GM12878 (cell line): Measurements from ENCODE around the gene LMO7. TPM values are rescaled to one million over a fixed set of nuclear protein-coding genes. Genes with fewer than 3 reads are reported as not detected.

ENCODE experiments used
- ATF7 ChIP-seq: fragments of 450-650 bp; IDR thresholded peaks from 2 replicates; pipeline ENCODE4 v1.6.1; 2016; ENCODE audit warnings: low read depth, mild to moderate bottlenecking
- CUX1 ChIP-seq: IDR thresholded peaks from 2 replicates; pipeline ENCODE4 v1.6.1; 2012; ENCODE audit warnings: improper control_type of control experiment, low read depth, low read length; ENCODE audit not compliant: insufficient replicate concordance
- GABPA ChIP-seq: IDR thresholded peaks from 2 replicates; pipeline ENCODE4 v1.6.1; 2014; ENCODE audit warnings: antibody characterized with exemption, low read depth, mild to moderate bottlenecking, inconsistent platforms
- HDAC2 ChIP-seq: fragments of 200-600 bp; sonication (generic); IDR thresholded peaks from 2 replicates; pipeline ENCODE4 v1.6.1; 2017
- HDGF ChIP-seq: fragments of 450-650 bp; IDR thresholded peaks from 2 replicates; pipeline ENCODE4 v1.6.1; 2016; ENCODE audit warnings: antibody characterized with exemption
- IRF4 ChIP-seq: IDR thresholded peaks from 2 replicates; pipeline ENCODE4 v1.6.1; 2011; ENCODE audit warnings: low read depth, low read length
- IRF5 ChIP-seq: fragments of 450-650 bp; IDR thresholded peaks from 2 replicates; pipeline ENCODE4 v1.6.1; 2017; ENCODE audit warnings: borderline replicate concordance
- NRF1 ChIP-seq: conservative IDR thresholded peaks from 2 replicates; pipeline ENCODE4 v1.6.1; 2011; ENCODE audit warnings: mild to moderate bottlenecking, low read depth, low read length, improper control_type of control experiment
- RAD21 ChIP-seq: IDR thresholded peaks from 2 replicates; pipeline ENCODE4 v1.6.1; 2011; ENCODE audit warnings: mild to moderate bottlenecking, low read depth, low read length, moderate library complexity; ENCODE audit not compliant: insufficient read depth
- RCOR1 ChIP-seq: conservative IDR thresholded peaks from 2 replicates; pipeline ENCODE4 v1.6.1; 2012; ENCODE audit warnings: low read depth, low read length, improper control_type of control experiment
- REST ChIP-seq: IDR thresholded peaks from 2 replicates; pipeline ENCODE4 v1.6.1; 2012; ENCODE audit warnings: mild to moderate bottlenecking, low read depth, low read length
- SMAD5 ChIP-seq: IDR thresholded peaks from 2 replicates; pipeline ENCODE4 v1.6.1; 2016; ENCODE audit warnings: antibody characterized with exemption, low read depth
- TCF12 ChIP-seq: IDR thresholded peaks from 2 replicates; pipeline ENCODE4 v1.6.1; 2011; ENCODE audit warnings: low read depth, mild to moderate bottlenecking, low read length
- TCF7 ChIP-seq: IDR thresholded peaks from 2 replicates; pipeline ENCODE4 v1.6.1; 2014; ENCODE audit warnings: antibody characterized with exemption, borderline replicate concordance
- ZNF592 ChIP-seq: fragments of 450-650 bp; IDR thresholded peaks from 2 replicates; pipeline ENCODE4 v1.6.1; 2017; ENCODE audit warnings: mild to moderate bottlenecking, moderate library complexity
- polyA plus RNA-seq, 11 experiments: library from polyadenylated mRNA; depleted of rRNA in 4 of 11; unstranded in 6 of 11; stranded (reverse) in 5 of 11; fragments of >200 nt; fragmentation: Nextera tagmentation in 4 of 11; fragmentation: Illumina TruSeq in 1 of 11; extraction: Ambion mirVana in 4 of 11; extraction: Trizol in 1 of 11; gene quantifications; 1 replicate in 1 of 11; 2 replicates in 10 of 11; pipeline versions ENCODE4 v1.2.1 to v1.2.3, GENCODE V29; 2011 to 2016; ENCODE audit warnings: inconsistent platforms in 2 of 11, missing spikeins in 2 of 11, low read depth in 1 of 11
- total RNA-seq, 4 experiments: library from RNA; depleted of rRNA in 3 of 4; stranded (reverse); fragments of >200 nt in 3 of 4; fragmentation: Illumina TruSeq in 1 of 4; extraction: Trizol in 1 of 4; gene quantifications; 2 replicates each; pipeline versions ENCODE4 v1.2.1 to v1.2.3, GENCODE V29; 2013 to 2021

LMO7 gene
- total and polyA plus RNA-seq, 10 of the 15 experiments (the other 5 are each of a cell fraction or from before 2014, with no cell fraction given), result 8.5 to 67.8 (median 36.8) TPM

- no peak for TF ChIP-seq REST
- peak; percentile 68 for TF ChIP-seq ATF7
- TF ChIP-seq IRF4, result peak; percentile 82
- peak; percentile 28; the same call in 1 of the 2 replicates for TF ChIP-seq RAD21
- no peak for TF ChIP-seq NRF1
- no peak for TF ChIP-seq SMAD5
- TF ChIP-seq CUX1, result peak; percentile 48
- TF ChIP-seq TCF7, result no peak
- TF ChIP-seq HDAC2, result no peak
- no peak for TF ChIP-seq GABPA
- no peak for TF ChIP-seq IRF5
- TF ChIP-seq HDGF, result no peak
- TF ChIP-seq ZNF592, result no peak
- TF ChIP-seq RCOR1, result 0 out of 2 replicates have a peak, but pooled peaks have one; percentile 49
- TF ChIP-seq TCF12, result no peak
These were observed 126.2 kb downstream of the LMO7 start (continued) for GRCh38 chr13:75762076-75762937.
